GM12873 (cell line): Measurements from ENCODE around the gene LARP4B.

Experiments
- CTCF ChIP-seq: IDR thresholded peaks from 2 replicates; pipeline ENCODE4 v1.5.1; 2012; ENCODE audit warnings: low read depth, mild to moderate bottlenecking, moderate library complexity, low read length, control low read depth; ENCODE audit not compliant: insufficient read depth; ENCODE audit errors: missing control alignments

The LARP4B gene

GRCh38 chr10:955820-956217, 24.3 kb upstream of the LARP4B start:
- TF ChIP-seq CTCF, result no peak

GRCh38 chr10:955127-955819, 23.8 kb upstream of the LARP4B start:
- no peak for TF ChIP-seq CTCF

GRCh38 chr10:954396-954795, 22.9 kb upstream of the LARP4B start:
- no peak for TF ChIP-seq CTCF

GRCh38 chr10:953836-954235, 22.3 kb upstream of the LARP4B start:
- no peak for TF ChIP-seq CTCF

- TF ChIP-seq CTCF, result no peak
Observed at GRCh38 chr10:949446-949845, 17.9 kb upstream of the LARP4B start.

- TF ChIP-seq CTCF, result no peak
Observed at GRCh38 chr10:948347-948746, 16.8 kb upstream of the LARP4B start.

- TF ChIP-seq CTCF, result no peak
Observed at GRCh38 chr10:947881-948280, 16.4 kb upstream of the LARP4B start.
